Stimulated activated CD4-positive, alpha-beta T cell treated with anti-CD3 and anti-CD28 coated beads, Interleukin-15, amount 100 ng/mL, for 24 hours (primary cell): ENCODE results near the gene NFE2L3.
A peak's percentile ranks its signal among the peaks of the same experiment; 100 is the strongest.

Experiments used
- DNase-seq: peaks from one replicate; pipeline ENCODE4 v3.0.0-alpha.2; 2020

NFE2L3 gene

DNA sequence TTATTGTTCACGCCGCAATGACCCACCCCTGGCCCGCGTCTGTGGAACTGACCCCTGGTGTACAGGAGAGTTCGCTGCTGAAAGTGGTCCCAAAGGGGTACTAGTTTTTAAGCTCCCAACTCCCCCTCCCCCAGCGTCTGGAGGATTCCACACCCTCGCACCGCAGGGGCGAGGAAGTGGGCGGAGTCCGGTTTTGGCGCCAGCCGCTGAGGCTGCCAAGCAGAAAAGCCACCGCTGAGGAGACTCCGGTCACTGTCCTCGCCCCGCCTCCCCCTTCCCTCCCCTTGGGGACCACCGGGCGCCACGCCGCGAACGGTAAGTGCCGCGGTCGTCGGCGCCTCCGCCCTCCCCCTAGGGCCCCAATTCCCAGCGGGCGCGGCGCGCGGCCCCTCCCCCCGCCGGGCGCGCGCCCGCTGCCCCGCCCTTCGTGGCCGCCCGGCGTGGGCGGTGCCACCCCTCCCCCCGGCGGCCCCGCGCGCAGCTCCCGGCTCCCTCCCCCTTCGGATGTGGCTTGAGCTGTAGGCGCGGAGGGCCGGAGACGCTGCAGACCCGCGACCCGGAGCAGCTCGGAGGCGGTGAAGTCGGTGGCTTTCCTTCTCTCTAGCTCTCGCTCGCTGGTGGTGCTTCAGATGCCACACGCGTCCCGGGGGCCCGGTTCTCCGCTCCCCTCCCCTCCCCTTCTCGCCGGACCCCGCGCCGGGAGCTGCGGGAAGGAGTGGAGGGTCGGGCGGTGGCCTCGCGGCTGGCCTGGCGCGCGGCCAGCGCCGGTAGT lies 49.4 kb downstream of the NFE2L3 start, which contains the start of gene CBX3:
Gene CBX3 (plus strand): TSS at position 499 of the 772 bp plus-strand sequence. CDS start 1,254 bp downstream, outside the sequence.
- peak; percentile 97 for DNase-seq

DNA sequence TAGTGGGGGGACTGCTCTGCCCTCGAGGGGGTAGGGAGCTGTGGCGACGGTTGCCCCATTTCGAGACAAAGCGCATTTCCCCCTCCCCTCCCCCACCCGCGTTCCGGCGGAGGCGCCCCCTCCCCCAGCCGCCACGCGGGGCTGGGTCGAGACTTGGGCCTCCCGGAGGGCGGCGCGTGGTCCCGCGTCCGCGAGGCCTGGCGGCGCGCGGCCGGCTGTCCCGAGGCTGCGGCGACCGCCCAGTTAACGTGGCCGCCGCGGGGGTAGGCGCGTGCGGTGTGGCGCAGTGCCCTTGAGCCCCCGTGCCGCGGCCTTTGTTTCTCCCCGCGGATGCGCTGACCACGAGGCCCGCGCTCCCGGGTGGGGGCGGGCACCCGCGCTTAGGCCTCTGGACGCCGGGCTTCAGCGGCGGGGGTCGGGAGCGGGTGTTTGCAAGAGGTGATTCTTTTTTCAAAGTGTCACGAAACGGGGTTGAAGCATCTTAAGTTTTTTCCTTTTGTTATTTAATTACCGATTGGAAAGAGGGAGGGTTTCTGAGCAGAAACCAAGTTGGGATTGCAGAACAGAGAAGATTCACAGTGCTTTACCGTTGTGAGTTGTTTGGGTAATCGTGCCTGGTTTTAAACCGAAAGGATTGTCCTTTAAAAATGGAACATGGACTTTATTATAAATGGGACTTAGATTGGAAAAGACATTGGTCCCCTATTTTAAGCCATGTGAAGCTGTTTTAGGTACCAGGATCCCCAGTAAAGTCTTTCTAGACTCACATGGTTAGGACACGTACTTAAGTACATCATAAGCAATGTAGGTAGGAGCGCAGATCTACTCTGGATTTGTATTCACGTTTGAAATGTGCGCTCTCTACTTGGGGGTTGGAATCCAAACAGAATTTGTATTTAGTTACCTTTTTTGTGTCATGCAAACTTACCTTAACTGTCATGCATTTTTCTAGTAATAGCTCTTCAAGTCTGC lies 50.3 kb downstream of the NFE2L3 start:
- DNase-seq: peak; percentile 74

DNA sequence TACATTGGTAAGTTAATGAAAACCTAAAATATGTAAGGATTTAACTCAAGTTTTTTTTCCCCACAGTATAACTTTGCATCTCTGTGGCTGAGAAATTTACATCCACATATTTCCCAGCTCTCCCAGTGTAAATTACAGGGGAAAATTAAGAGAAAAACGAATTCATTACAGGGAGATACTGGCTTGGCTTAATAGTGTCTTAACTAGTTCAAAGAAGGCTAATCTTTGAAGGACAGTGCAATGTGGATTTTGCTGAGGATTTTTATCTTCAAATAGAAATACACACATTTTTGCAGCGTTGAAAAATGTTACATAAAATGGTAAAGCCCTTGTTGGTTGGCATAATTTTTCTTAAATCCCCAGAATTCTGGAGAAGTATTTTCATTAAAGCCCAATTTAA lies 51.0 kb downstream of the NFE2L3 start:
- DNase-seq: no peak

DNA sequence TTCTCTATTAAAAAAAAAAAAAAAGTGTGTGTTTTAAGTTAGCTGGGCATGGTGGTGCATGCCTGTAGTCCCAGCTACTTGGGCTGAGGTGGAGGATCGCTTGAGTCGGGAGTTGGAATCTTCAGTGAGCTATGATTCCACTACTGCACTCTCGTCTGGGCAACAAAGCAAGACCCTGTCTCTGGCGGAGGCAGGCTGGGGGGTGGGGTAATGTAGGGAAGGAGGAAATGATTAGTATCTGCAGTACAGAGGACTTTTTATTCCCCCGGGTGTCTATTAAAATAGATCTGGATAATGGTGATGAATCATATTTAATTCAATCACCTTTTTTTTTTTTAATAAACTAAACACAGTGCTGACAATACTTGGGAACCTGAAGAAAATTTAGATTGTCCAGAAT lies 56.0 kb downstream of the NFE2L3 start:
- no peak for DNase-seq

DNA sequence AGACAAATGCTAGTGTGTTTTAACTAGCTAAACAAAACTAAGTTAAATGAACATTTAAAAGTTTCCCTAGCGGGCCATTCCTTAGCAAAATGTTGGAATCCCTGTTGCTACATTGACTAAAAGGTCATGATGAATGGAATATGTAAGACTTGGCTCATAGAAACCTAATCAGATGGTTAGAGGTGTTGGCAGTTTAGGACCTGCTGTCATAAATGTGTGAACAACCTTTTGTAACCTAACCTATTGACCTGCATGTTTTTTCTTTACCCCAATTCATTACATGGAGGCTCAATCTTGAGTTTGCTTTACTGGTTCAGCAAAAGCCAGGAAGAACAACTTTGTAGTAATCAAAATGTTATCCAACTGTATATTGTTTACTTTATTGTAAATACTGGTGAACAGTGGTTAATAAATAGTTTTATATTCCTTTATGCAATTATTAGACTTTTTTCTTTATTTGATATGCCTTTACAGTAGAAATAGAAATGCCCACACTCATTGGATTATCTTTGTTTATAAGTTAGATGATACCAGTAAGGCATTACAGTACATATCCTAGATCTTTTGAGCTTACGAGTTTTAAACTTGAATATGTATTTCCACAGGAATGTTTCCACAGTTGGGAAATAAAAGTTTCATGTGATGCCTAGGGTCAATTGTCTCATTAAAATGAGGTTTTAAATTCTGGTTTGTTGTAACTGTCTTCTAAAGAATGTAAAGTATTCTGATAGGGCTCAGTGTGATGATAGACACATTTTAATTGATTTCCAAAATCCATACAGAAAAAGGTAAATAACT lies 61.1 kb downstream of the NFE2L3 start:
- DNase-seq: no peak

DNA sequence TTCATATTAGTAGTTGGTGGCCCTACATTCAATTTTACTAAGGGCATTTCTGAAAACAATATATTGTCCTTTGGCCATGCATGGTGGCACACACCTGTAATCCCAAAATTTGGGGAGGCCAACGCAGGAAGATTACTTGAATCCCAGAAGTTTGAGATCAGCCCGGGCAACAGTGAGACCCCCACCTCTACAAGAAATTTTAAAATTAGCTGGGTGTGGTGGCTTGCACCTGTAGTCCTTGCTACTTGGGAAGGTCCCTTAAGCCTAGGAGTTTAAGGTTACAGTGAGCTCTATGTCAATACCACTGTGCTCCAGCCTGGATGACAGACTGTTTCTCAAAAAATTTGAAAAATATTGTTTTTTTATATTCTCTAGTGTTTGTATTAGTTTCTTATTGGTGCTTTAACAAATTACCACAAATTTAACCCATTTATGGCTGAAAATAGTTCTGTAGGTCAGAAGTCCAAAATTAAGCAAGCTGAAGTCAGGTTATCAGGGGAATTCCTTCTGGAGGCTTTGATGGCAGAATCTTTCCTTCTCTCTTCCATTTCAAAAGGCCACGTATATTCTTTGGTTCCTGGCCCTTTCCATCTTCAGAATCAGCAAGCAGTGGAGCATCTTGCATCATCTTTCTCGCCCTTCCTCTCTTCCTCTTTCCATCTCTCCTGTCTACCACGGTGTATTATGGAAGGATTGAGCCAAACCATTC lies 62.0 kb downstream of the NFE2L3 start:
- DNase-seq: no peak

DNA sequence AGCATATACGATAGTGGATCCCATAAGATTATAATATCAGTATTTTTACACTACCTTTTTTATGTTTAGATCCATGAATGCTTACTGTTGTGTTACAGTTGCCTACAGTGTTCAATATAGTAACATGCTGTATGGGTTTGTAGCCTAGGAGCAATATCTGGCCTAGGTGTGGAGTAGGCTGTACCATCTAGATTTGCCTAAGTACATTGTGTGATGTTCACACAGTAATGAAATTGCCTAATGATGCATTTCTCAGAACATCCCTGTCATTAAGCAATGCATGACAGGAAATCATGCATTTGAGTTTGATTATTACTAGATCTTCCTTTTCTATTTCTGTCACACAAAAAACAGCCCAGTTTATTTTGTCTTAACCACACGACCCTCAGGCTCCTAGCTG lies 64.1 kb downstream of the NFE2L3 start:
- DNase-seq: no peak

DNA sequence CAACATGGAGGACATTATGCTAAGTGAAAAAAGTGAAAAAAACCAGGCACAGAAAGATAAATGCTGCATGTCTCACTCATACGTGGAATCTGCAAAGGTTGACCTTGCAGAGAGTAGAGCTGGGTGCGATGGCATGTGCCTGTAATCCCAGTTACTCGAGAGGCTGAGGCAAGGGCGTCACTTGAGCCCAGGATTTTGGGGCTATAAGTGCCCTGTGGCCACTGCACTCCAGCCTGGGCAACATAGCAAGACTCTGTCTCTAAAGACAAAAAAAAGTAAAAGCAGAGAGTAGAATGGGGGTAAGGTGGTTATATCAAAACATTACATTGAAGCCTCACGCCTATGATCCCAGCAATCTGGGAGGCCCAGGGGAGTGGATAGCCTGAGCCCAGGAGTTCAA lies 72.4 kb downstream of the NFE2L3 start:
- no peak for DNase-seq

DNA sequence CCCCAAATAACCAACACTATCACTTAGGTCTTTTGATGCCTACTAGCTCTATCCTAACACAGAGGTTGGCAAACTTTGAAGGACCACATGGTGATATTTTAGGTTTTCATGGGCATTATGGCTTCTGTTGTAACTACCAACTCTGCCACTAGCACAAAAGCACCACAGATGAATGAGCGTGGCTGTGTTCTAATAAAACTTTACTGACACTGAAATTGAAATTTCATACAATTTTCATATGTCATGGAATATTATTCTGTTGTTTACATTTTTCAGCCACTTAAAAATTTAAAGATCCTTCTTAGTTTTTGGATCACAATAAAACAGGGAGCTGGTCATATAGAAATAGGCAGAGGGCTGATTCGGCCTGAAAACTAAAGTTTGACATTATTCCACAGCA lies 76.0 kb downstream of the NFE2L3 start:
- no peak for DNase-seq

DNA sequence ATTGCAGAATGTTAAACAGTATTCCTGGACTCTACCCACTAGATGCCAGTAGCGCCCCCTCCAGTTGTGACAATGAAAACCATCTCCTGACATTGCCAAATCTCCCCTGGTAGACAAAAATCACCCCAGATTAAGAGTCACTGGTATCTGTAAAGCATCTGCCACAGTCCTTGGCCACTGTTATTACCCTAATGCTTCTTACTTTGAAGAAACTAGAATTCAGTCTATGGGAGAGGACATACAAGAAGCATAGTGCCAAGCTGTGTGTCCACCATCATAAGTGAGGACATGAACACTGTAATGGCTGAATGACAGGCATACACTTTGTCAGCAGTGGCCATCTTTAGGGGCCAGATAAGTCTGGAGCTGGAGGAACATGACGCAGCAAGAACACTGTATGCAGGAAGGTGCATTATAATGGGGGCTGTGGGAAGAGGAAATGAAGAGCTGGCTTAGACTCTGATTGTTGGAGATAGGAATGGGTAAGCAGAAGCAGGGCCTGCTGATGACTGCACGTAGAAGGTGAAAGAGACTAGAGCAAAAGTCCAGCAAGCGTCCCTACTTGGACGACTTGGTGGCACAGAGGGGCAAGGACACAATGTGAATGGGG lies 82.0 kb downstream of the NFE2L3 start:
- DNase-seq: no peak
